DMS153 treated with DMSO at 0.1 percent for 48 hours (cell line): ENCODE measurements around the gene PCGF3.
"Not testable (repeated sequence)": the region's sequence is repeated elsewhere in the genome, so short reads cannot be mapped to it uniquely, and the experiment has no call there.

ENCODE experiments used
- DNase-seq: peaks from one replicate; lab custom pipeline; 2025; ENCODE audit not compliant: unreplicated experiment; lab: John Stamatoyannopoulos, UW

PCGF3 gene

GRCh38 chr4:703336-704197 is 2.1 kb upstream of the PCGF3 start:
- DNase-seq, result no peak

- no peak for DNase-seq
Observed at GRCh38 chr4:704198-704891, 1.3 kb upstream of the PCGF3 start.

GRCh38 chr4:704971-705277 is 708 bp upstream of the PCGF3 start:
- no peak for DNase-seq

- DNase-seq, result not testable (repeated sequence)
Observed at GRCh38 chr4:706083-706633, 526 bp downstream of the PCGF3 start.

GRCh38 chr4:706834-707598 is 1.4 kb downstream of the PCGF3 start:
- DNase-seq, result no peak

GRCh38 chr4:707929-708630 is 2.4 kb downstream of the PCGF3 start:
- DNase-seq, result no peak

GRCh38 chr4:708631-708933 is 3.0 kb downstream of the PCGF3 start:
- DNase-seq, result no peak

GRCh38 chr4:709348-709747 is 3.7 kb downstream of the PCGF3 start:
- DNase-seq, result no peak

- no peak for DNase-seq
Observed at GRCh38 chr4:710116-710515, 4.5 kb downstream of the PCGF3 start.

GRCh38 chr4:710916-711315 is 5.3 kb downstream of the PCGF3 start:
- no peak for DNase-seq

GRCh38 chr4:712093-712492 is 6.5 kb downstream of the PCGF3 start:
- no peak for DNase-seq

- DNase-seq, result no peak
Observed at GRCh38 chr4:712916-713632, 7.4 kb downstream of the PCGF3 start.

- no peak for DNase-seq
Observed at GRCh38 chr4:714087-714486, 8.5 kb downstream of the PCGF3 start.

GRCh38 chr4:717601-718320 is 12.1 kb downstream of the PCGF3 start:
- no peak for DNase-seq

- no peak for DNase-seq
Observed at GRCh38 chr4:718460-718859, 12.8 kb downstream of the PCGF3 start.

- DNase-seq, result no peak
Observed at GRCh38 chr4:720111-720860, 14.7 kb downstream of the PCGF3 start.

- no peak for DNase-seq
Observed at GRCh38 chr4:721261-722168, 15.9 kb downstream of the PCGF3 start.

- no peak for DNase-seq
Observed at GRCh38 chr4:722169-722725, 16.6 kb downstream of the PCGF3 start.
